22Rv1 (cell line): ENCODE results near the gene SUN2.

Experiments used
- H3K27ac ChIP-seq: fragments of 450-650 bp; 2 replicates; pipeline ENCODE4 v1.5.1; 2017
- CTCF ChIP-seq: fragments of 450-650 bp; IDR thresholded peaks from 2 replicates; pipeline ENCODE4 v1.5.1; 2017; ENCODE audit warnings: mild to moderate bottlenecking
- ZFX ChIP-seq: fragments of 450-650 bp; IDR thresholded peaks from 2 replicates; pipeline ENCODE4 v1.6.1; 2017; ENCODE audit warnings: antibody characterized with exemption, borderline replicate concordance

SUN2 gene

GRCh38 chr22:38724926-38725571, 30.7 kb downstream of the SUN2 start:
- TF ChIP-seq CTCF (peak; percentile 73), ZFX (no peak)

GRCh38 chr22:38724176-38724575, 31.6 kb downstream of the SUN2 start:
- H3K27ac ChIP-seq: no peak overlapping the region
- TF ChIP-seq CTCF (no peak), ZFX (no peak)

More at GRCh38 chr22:38724926-38725571, 30.7 kb downstream of the SUN2 start:
- no peak overlapping the region for H3K27ac ChIP-seq

DNA sequence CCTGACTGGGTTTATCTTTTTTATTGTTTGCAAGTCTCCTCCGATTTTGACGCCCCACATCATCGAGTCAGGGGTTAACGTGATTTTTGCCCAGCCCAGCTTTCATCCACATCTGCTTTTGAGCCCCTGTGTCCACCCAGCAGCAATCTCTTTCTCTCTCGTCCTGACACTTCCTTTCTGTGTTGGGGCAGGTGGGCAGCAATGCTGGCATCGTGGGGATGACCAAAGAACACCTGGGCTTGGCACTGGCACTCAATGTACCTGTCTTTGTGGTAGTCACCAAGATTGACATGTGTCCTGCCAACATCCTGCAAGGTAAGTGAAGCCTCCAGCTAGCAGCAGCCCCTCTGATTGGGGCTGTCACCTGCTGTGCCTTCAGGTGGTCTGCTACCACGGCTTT, 34.2 kb downstream of the SUN2 start:
- TF ChIP-seq ZFX: no peak
- no peak for TF ChIP-seq CTCF
- no peak overlapping the region for H3K27ac ChIP-seq

GRCh38 chr22:38720350-38720749, 35.4 kb downstream of the SUN2 start:
- H3K27ac ChIP-seq: no peak overlapping the region
- TF ChIP-seq CTCF (no peak), ZFX (no peak)

DNA sequence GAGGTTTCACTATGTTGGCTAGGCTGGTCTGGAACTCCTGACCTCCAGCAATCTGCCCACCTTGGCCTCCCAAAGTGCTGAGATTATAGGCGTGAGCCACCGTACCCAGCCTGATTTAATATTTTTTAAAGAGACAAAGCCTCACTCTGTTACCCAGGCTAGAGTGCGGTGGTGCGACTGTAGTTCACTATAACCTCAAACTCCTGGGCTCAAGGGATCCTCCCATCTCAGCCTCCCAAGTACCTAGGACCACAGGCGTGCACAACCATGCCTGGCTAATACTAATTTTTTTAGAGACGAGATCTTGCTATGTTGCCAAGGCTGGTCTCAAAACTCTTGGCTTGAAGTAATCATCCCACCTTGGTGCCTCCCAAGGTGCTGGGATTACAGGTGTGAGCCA, 36.6 kb downstream of the SUN2 start:
- TF ChIP-seq ZFX: no peak
- no peak for TF ChIP-seq CTCF
- H3K27ac ChIP-seq: peak overlapping the region; percentile 49; the same call in 1 of the 2 replicates

- H3K27ac ChIP-seq: peak overlapping the region; percentile 49
- peak; percentile 36 for TF ChIP-seq CTCF
- TF ChIP-seq ZFX: no peak
Measured at GRCh38 chr22:38718414-38718813, 37.4 kb downstream of the SUN2 start.

DNA sequence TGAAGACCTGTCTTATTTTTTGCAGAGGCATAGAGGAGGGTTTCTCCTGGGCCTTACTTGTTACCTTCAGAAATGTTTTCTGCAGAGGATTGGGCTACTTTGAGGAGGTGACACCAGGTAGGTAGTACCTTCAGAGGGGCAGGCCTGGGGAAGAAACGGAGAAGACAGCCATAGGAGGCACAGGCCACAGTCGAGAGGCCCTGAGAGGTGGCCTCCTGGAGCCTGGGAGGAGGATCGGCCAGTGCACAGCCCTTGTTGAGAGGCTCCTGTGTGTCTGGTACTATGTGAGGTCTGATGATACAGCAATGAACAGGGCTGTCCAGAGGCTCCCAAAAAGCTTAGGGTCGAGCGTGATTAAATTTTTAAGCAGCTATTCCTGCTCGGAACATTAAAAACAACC, 38.6 kb downstream of the SUN2 start:
- TF ChIP-seq ZFX (no peak), CTCF (no peak)
- H3K27ac ChIP-seq: peak overlapping the region; percentile 49
